CD4-positive, alpha-beta T cell treated with Interferon gamma for 1 hour (primary cell): ENCODE results near the gene ZNF30.
"Not testable (repeated sequence)": the region's sequence is repeated elsewhere in the genome, so short reads cannot be mapped to it uniquely, and the experiment has no call there.

Experiments
- DNase-seq: peaks from one replicate; pipeline ENCODE4 v3.0.0-alpha.2; 2020

The ZNF30 gene

DNA sequence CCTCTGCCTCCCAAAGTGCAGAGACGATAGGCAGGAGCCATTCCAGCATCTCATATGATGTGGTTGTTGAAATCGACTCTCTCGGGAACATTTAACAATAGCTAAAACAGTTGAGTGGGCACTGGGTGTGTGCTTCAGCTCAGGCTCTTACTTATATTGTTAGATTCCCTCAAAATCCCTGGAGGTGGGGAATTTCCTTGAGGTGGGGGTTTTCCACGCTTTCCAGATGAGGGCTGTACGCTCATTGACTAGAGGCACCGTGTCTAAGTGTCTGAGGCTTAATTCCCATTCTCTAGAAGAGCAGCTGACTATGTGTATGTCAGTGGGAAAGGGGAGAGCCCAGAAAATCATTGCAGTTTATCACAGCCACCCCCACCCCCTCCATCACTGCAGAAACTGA is 62.6 kb downstream of the ZNF30 start:
- DNase-seq: no peak

GRCh38 chr19:34990578-34991192 is 64.0 kb downstream of the ZNF30 start:
- DNase-seq: no peak

DNA sequence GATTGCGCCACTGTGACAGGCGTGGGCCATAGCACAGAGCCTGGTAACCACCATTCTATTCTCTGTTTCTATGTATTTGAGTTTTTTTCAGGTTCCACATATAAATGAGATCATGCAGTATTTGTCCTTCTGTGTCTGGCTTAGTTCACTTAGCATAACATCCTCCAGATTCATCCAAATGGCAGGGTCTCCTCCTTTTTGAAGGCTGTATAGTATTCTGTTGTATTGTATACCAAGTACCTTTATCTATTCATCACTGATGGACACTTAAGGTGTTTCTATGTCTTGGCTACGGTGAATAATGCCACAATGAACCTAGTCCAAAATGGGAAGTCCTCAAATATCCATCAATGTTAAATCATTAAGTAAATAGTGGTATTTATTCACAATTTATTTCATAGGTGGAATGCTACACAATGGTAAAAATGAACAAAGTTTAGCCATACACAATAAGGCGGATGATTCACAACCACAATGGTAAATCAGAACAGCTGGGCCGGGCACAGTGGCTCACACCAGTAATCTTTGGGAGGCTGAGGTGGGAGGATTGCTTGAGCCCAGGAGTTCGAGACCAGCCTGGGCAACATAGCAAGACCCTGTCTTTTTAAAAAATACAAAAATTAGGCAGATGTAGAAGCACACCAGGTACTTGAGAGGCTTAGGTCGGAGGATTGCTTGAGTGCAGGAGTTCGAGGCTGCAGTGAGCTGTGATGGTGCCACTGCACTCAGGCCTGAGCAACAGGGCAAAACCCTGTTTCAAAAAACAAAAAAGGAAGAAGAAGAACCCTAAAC is 65.0 kb downstream of the ZNF30 start:
- DNase-seq: no peak

- not testable (repeated sequence) for DNase-seq
These were observed 65.9 kb downstream of the ZNF30 start for GRCh38 chr19:34992582-34992981.

DNA sequence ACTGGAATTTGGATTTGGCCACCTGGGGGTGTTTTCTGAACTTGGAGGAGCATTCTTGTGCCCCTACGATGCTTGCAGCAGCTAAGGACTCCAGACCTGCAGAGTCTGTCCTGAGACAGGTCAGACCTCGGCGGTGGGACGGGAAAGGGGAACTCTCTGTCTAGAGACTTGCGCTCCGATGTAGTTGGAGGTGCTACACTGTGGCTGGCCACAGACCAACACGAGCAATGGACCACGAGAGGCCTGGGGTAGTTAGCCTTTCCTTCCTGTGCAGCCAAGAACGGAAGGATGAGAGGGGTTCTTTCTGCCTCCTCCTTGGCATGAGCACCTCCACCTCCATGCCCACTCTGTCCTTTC is 67.6 kb downstream of the ZNF30 start:
- no peak for DNase-seq
